GM19238 (cell line): ENCODE data around the gene PPP1R12A.

Experiments
- DNase-seq: peaks from one replicate; pipeline ENCODE4 v3.0.0; 2011; ENCODE audit warnings: low spot score; ENCODE audit not compliant: insufficient read length

PPP1R12A gene

GRCh38 chr12:79935624-79936345 lies 888 bp upstream of the PPP1R12A start:
- DNase-seq, result no peak

GRCh38 chr12:79934281-79935020 lies 446 bp downstream of the PPP1R12A start:
- DNase-seq, result peak; percentile 5

- DNase-seq, result peak; percentile 4
Measured at GRCh38 chr12:79933532-79934264, 1.2 kb downstream of the PPP1R12A start.

- no peak for DNase-seq
Measured at GRCh38 chr12:79933043-79933442, 1.9 kb downstream of the PPP1R12A start.

- DNase-seq, result no peak
Measured at GRCh38 chr12:79932357-79932756, 2.5 kb downstream of the PPP1R12A start.

GRCh38 chr12:79929065-79929464 lies 5.8 kb downstream of the PPP1R12A start:
- DNase-seq, result no peak

GRCh38 chr12:79927772-79928474 lies 7.0 kb downstream of the PPP1R12A start:
- peak; percentile 3 for DNase-seq

GRCh38 chr12:79926951-79927350 lies 7.9 kb downstream of the PPP1R12A start:
- no peak for DNase-seq

- no peak for DNase-seq
Measured at GRCh38 chr12:79925492-79925891, 9.4 kb downstream of the PPP1R12A start.

GRCh38 chr12:79921786-79922185 lies 13.1 kb downstream of the PPP1R12A start:
- no peak for DNase-seq

GRCh38 chr12:79920421-79921238 lies 14.3 kb downstream of the PPP1R12A start:
- no peak for DNase-seq

- no peak for DNase-seq
Measured at GRCh38 chr12:79919762-79920161, 15.1 kb downstream of the PPP1R12A start.

GRCh38 chr12:79916826-79917225 lies 18.1 kb downstream of the PPP1R12A start:
- no peak for DNase-seq

- DNase-seq, result no peak
Measured at GRCh38 chr12:79911889-79912656, 22.8 kb downstream of the PPP1R12A start.

GRCh38 chr12:79908366-79908765 lies 26.5 kb downstream of the PPP1R12A start:
- no peak for DNase-seq

- no peak for DNase-seq
Measured at GRCh38 chr12:79901506-79901905, 33.4 kb downstream of the PPP1R12A start.

GRCh38 chr12:79900951-79901350 lies 33.9 kb downstream of the PPP1R12A start:
- DNase-seq, result no peak

- no peak for DNase-seq
Measured at GRCh38 chr12:79900199-79900598, 34.7 kb downstream of the PPP1R12A start.

GRCh38 chr12:79897617-79898016 lies 37.3 kb downstream of the PPP1R12A start:
- no peak for DNase-seq

GRCh38 chr12:79895804-79896203 lies 39.1 kb downstream of the PPP1R12A start:
- DNase-seq, result no peak
